VCaP (cell line): ENCODE measurements around the gene TIMM21.
A peak's percentile ranks its signal among the peaks of the same experiment; 100 is the strongest.

Experiments
- H3K27ac ChIP-seq: fragments of 450-650 bp; 2 replicates; pipeline ENCODE4 v1.5.1; 2017
- CTCF ChIP-seq: fragments of 450-650 bp; conservative IDR thresholded peaks from 2 replicates; pipeline ENCODE4 v1.5.1; 2017; ENCODE audit warnings: mild to moderate bottlenecking, moderate library complexity

The TIMM21 gene

GRCh38 chr18:74137920-74138538 lies 10.3 kb upstream of the TIMM21 start:
- no peak overlapping the region for H3K27ac ChIP-seq
- TF ChIP-seq CTCF = no peak

- no peak for TF ChIP-seq CTCF
- no peak overlapping the region for H3K27ac ChIP-seq
Observed at GRCh38 chr18:74139411-74139810, 8.9 kb upstream of the TIMM21 start.

GRCh38 chr18:74139888-74140287 lies 8.4 kb upstream of the TIMM21 start:
- TF ChIP-seq CTCF = no peak
- no peak overlapping the region for H3K27ac ChIP-seq

GRCh38 chr18:74140582-74140981 lies 7.7 kb upstream of the TIMM21 start:
- no peak overlapping the region for H3K27ac ChIP-seq
- TF ChIP-seq CTCF = no peak

- H3K27ac ChIP-seq = no peak overlapping the region
- TF ChIP-seq CTCF = no peak
Observed at GRCh38 chr18:74141667-74142066, 6.7 kb upstream of the TIMM21 start.

GRCh38 chr18:74142252-74142651 lies 6.1 kb upstream of the TIMM21 start:
- no peak for TF ChIP-seq CTCF

GRCh38 chr18:74146756-74147155 lies 1.6 kb upstream of the TIMM21 start:
- peak overlapping the region; percentile 95; the same call in 1 of the 2 replicates for H3K27ac ChIP-seq
- no peak for TF ChIP-seq CTCF

More at GRCh38 chr18:74142252-74142651, 6.1 kb upstream of the TIMM21 start:
- H3K27ac ChIP-seq = no peak overlapping the region
